ENCODE data around the gene PPP2R2B.

GRCh38 chr5:146732962-146733361 is 145.6 kb downstream of the PPP2R2B start:
- TF ChIP-seq CTCF (IDR thresholded peaks at IDR 0.05): no peak
- TF ChIP-seq JUN (IDR thresholded peaks at IDR 0.05): no peak
